Measurements from ENCODE around the gene GPR162.

Gene GPR162

DNA sequence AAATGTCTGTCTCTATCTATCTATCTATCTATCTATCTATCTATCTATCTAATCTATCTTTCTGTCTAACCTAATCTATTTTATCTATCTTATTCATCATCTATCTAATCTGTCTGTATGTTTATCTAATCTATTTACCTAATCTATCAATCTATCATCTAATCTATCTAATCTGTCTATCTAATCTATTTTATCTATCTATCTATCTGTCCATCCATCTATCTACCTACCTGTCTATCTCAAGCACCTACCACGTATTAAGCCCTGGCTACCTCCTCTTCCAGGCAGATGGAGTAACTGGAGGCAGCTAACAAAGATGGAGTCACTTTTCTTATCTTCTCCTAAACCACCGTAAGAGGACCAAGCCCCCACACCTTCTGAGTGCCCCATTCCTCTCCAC, 26.5 kb upstream of the GPR162 start:
- TF ChIP-seq POLR2AphosphoS5 (IDR thresholded peaks at IDR 0.05; ENCODE audit: low read depth, low read length): no peak
- TF ChIP-seq REST (IDR thresholded peaks at IDR 0.05; ENCODE audit: insufficient read depth in 1 of 2, low read depth in 2 of 2, low read length in 2 of 2): no peak
- no peak for TF ChIP-seq FOXP2 (optimal IDR thresholded peaks at IDR 0.05; ENCODE audit: borderline replicate concordance, extremely low read depth, extremely low read length, insufficient read depth)
- TF ChIP-seq TAF1 (IDR thresholded peaks at IDR 0.05; ENCODE audit: borderline replicate concordance, insufficient read depth, low read length): no peak
- TF ChIP-seq SIN3A (IDR thresholded peaks at IDR 0.05; ENCODE audit: borderline replicate concordance, insufficient read depth, low read length): no peak

DNA sequence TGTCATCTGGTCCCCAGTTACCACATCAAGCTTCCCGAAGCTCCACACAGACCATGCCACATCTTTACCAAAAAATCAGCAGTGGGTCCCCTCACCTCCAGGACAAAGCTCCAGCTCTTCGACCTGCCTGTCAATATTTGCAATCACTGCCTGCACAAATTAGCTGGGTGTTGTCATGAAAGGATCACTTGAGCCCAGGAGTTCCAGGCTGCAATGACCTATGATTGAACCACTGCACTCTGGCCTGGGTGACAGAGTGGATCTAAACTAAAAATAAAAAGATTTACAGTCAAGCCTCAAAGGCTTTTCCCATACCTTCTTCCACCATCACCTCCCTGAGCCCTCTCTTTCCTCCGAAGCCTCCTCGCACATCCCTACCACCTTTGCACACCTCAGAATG, 25.0 kb upstream of the GPR162 start:
- no peak for TF ChIP-seq POLR2AphosphoS5 (IDR thresholded peaks at IDR 0.05; ENCODE audit: low read depth, low read length)
- no peak for TF ChIP-seq TAF1 (IDR thresholded peaks at IDR 0.05; ENCODE audit: borderline replicate concordance, insufficient read depth, low read length)
- TF ChIP-seq SIN3A (IDR thresholded peaks at IDR 0.05; ENCODE audit: borderline replicate concordance, insufficient read depth, low read length): no peak
- TF ChIP-seq REST (IDR thresholded peaks at IDR 0.05; ENCODE audit: insufficient read depth in 1 of 2, low read depth in 2 of 2, low read length in 2 of 2): no peak
- TF ChIP-seq FOXP2 (optimal IDR thresholded peaks at IDR 0.05; ENCODE audit: borderline replicate concordance, extremely low read depth, extremely low read length, insufficient read depth): no peak

DNA sequence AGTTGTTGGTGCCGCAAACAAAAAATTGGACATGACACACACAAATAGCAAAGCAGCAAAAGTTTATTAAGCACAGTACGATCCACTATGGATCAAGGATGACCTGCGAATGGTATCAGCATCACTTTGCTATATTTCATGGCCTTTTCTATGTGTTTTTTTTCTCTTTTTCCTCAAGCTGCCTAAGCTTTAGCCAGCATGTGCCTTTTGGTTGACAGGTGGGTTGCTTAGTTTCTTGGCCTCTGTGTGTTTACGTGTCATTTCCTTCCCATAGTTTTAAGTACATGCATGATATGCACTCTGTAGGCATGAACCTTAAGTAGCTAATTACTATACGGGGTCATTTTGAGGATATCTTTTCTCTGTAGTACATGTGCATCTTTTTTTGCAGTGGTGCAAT, 22.5 kb upstream of the GPR162 start:
- TF ChIP-seq POLR2AphosphoS5 (IDR thresholded peaks at IDR 0.05; ENCODE audit: low read depth, low read length): no peak
- no peak for TF ChIP-seq FOXP2 (optimal IDR thresholded peaks at IDR 0.05; ENCODE audit: borderline replicate concordance, extremely low read depth, extremely low read length, insufficient read depth)
- no peak for TF ChIP-seq SIN3A (IDR thresholded peaks at IDR 0.05; ENCODE audit: borderline replicate concordance, insufficient read depth, low read length)
- no peak for TF ChIP-seq TAF1 (IDR thresholded peaks at IDR 0.05; ENCODE audit: borderline replicate concordance, insufficient read depth, low read length)
- TF ChIP-seq REST (IDR thresholded peaks at IDR 0.05; ENCODE audit: insufficient read depth in 1 of 2, low read depth in 2 of 2, low read length in 2 of 2): no peak

- no peak for TF ChIP-seq TAF1 (IDR thresholded peaks at IDR 0.05; ENCODE audit: borderline replicate concordance, insufficient read depth, low read length)
- TF ChIP-seq REST (IDR thresholded peaks at IDR 0.05; ENCODE audit: insufficient read depth in 1 of 2, low read depth in 2 of 2, low read length in 2 of 2): no peak
- no peak for TF ChIP-seq SIN3A (IDR thresholded peaks at IDR 0.05; ENCODE audit: borderline replicate concordance, insufficient read depth, low read length)
These were observed 14.5 kb upstream of the GPR162 start for GRCh38 chr12:6807170-6807569.

DNA sequence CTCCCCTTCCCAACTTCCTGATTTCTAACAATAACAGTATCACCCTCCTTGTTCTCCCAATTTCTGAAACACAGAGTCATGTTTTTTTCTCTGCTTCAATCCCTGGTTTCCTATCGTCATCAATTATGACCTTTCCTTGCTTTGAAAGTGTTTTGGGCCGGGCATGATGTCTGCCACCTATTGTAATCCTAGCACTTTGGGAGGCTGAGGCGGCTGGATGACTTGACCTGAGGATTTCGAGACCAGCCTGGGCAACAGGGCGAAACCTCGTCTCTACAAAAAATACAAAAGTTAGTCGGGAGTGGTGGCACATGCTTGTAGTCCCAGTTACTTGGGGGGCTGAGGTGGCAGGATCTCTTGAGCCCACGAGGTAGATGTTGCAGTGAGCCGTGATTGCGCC, 12.6 kb upstream of the GPR162 start:
- TF ChIP-seq FOXP2 (optimal IDR thresholded peaks at IDR 0.05; ENCODE audit: borderline replicate concordance, extremely low read depth, extremely low read length, insufficient read depth) (no peak), POLR2AphosphoS5 (IDR thresholded peaks at IDR 0.05; ENCODE audit: low read depth, low read length) (no peak), REST (IDR thresholded peaks at IDR 0.05; ENCODE audit: insufficient read depth in 1 of 2, low read depth in 2 of 2, low read length in 2 of 2) (no peak), TAF1 (IDR thresholded peaks at IDR 0.05; ENCODE audit: borderline replicate concordance, insufficient read depth, low read length) (no peak), SIN3A (IDR thresholded peaks at IDR 0.05; ENCODE audit: borderline replicate concordance, insufficient read depth, low read length) (no peak)
